GM19035 (cell line): Measurements from ENCODE around the gene WDR62.

Experiments used
- ATAC-seq: cut with Tn5 transposase; IDR thresholded peaks from one replicate; pipeline ENCODE4 v1.9.1; 2021; ENCODE audit not compliant: unreplicated experiment

The WDR62 gene

GRCh38 chr19:36139473-36140303, 85.0 kb downstream of the WDR62 start, which contains the start of gene CAPNS1:
Gene CAPNS1 (plus strand): TSS chr19:36140066. CDS start chr19:36141012, 946 bp downstream.
- ATAC-seq, result peak; percentile 85

GRCh38 chr19:36140304-36141038, 85.8 kb downstream of the WDR62 start:
- peak; percentile 9 for ATAC-seq

DNA sequence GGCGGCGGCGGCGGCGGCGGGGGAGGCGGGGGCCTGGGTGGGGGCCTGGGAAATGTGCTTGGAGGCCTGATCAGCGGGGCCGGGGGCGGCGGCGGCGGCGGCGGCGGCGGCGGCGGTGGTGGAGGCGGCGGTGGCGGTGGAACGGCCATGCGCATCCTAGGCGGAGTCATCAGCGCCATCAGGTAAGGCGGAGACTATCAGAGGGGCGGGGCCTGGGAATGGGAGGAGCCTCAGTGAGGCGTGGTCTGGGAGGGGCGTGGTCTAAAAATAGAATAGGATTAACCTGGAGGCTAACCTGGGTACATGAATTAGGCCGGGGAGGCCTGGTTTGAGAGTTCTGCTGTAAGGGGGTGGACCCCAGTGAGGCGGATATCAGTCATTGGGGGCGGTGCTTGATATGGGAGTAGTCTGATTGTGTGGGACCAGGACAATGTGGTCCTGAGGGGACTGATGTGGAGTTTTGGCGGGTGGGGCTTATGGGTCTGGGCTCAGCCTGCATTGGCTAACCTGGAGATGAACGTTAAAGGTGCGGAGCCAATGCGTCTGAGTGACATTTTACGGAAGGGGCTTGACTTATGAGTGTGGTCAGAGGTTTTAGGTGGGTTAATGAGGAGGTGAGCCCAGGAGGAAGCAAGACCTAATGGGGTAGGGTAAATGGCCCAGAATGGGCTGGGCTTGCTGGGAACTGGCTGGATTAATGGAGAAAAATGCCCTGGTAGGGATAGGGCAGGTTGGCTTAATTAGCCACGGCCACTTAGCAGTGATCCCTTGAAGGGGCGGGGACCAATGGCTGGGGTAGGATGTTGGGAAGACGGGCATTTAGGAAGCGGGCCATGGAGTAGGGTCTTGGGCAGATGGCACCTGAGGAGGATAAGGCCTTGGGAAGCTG, 86.6 kb downstream of the WDR62 start:
- ATAC-seq, result peak; percentile 45

DNA sequence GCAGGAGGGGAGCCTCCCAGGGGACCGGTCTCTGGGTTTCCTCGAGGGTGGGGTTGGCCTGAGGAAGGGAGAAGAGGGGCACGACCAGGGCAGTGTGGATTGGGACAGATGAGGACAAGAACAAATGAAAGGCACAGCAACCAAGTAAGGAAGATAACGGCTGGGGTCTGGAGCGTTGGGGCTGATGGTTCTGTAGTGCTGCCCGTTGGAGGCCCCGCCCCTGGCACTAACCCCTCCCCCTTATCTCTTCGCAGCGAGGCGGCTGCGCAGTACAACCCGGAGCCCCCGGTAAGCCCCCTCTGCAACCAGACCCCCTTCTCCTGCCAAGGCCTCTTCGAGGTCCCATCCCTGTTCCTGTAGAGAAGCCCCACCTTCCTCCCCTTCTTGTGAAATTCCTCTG, 87.3 kb downstream of the WDR62 start:
- ATAC-seq, result no peak

DNA sequence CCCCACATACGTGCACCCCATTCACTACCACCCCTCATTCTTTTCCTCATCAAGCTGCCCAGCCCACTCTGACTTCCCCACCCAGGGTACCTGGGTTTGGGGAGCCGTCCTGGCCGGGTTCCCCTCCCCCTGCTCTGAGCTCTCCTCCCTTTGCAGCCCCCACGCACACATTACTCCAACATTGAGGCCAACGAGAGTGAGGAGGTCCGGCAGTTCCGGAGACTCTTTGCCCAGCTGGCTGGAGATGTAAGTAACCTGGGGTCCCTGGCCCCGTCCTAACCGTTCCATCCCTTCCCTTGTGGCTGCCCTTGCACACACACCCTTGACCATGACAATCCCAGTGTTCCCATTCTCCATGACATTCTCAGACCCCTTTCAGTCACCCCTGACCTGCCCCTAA, 87.8 kb downstream of the WDR62 start:
- ATAC-seq, result no peak

DNA sequence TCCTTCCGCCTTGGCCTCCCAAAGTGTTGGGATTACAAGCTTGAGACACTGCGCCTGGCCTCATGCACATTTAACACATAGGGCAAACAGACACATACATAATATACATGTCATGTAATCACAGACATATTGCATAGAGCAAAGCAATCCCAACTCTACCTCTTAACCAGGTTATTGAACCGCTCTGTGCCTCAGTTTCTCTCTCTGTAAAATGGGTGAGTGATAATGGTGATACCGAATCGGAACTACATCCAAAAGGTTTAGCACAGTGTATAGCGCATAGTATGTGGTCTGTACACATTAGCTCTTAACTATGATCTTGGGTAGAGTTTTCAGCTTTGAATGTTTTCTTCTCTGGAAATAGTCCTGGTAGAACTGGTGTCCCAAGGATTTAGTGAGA, 89.9 kb downstream of the WDR62 start:
- no peak for ATAC-seq

GRCh38 chr19:36149673-36150406, 95.1 kb downstream of the WDR62 start:
- no peak for ATAC-seq

GRCh38 chr19:36150586-36150985, 95.9 kb downstream of the WDR62 start:
- no peak for ATAC-seq

- no peak for ATAC-seq
Measured at GRCh38 chr19:36151144-36152018, 96.7 kb downstream of the WDR62 start.

DNA sequence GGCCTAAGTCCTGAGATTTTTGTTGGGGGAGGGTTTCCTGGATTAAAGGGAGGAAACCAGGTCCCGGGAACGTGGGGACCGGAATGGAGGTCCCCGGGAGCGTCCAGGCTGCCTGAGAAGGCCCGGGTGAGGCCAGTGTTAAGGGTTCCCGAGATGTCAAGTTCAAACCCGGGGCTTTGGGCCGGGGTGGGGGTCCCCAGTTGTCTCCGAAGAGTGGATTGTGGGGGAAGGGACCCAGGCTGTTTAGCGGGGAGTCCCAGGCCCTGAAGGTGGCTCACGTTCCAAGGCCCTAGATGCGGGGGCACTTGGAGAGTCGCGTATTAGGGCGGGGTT, 97.3 kb downstream of the WDR62 start:
- no peak for ATAC-seq

DNA sequence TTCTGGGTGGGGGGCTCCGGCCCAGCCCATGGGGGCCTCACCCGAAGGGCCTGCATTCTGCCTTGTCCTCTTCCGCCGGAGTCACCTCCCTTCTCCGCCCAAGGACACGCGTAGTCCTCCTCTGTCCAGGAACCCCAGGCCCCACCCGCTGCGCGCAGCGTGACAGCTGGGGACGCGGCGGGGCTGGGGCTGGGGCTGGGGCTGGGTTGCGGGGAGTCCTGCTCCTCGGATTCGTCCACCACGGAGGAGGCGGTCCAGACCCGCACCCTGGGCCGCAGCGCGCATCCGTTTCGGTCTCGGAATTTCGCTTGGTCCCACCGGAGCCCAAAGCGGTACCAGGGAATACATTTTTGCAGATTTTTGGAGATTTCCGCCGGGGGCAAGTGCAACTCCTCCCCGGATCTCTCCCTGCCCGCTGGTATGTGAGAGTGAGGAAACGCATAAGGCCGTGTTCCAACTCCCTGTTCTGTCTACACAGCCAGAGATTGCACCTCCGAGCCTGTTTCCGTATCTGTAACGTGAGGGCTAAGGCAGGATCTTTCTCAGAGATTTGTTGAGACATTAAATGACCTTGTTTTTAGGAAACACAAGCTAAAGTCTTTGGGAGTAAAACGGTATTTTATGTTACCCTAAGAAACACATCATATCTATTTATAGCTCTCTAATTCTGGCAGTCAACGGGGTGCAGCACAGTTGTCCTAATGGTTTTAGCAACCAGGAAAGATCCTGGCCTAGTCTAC, 97.8 kb downstream of the WDR62 start, which contains the start of gene COX7A1:
COX7A1 (minus strand) TSS at position 96 of the 740 bp plus-strand sequence; CDS start at position 56, 40 bp downstream.
- ATAC-seq, result no peak

DNA sequence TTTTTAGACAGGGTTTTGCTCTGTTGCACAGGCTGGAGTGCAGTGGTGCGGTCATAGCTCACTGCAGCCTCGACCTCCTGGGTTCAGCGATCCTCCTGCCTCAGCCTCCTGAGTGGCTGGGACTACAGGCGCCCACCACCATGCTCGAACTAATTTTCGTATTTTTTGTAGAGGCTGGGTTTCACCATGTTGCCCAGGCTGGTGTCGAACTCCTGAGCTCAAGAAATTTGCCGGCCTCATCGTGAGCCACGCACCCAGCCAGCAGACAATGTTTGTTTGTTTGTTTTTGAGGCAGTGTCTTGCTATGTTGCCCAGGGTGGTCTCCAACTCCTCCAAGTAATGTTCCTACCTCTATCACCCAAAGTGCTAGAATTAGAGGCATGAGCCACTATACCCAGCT, 98.4 kb downstream of the WDR62 start:
- no peak for ATAC-seq
